Small intestine (tissue), 7 donors: ENCODE data around the gene FADS2. TPM values are rescaled to one million over a fixed set of nuclear protein-coding genes. Genes with fewer than 3 reads are reported as not detected.
A peak's percentile ranks its signal among the peaks of the same experiment; 100 is the strongest.

Experiments
- DNase-seq, 2 donors: peaks; one replicate each; pipeline versions ENCODE4 v3.0.0 to v3.0.0-alpha.2; 2013
- FAIRE-seq: peaks from 2 replicates; lab custom pipeline; 2012; peaks lifted over from hg19 to GRCh38; lab: Jason Lieb, UNC
- H3K27ac ChIP-seq, 3 donors: one replicate each; pipeline ENCODE4 v1.5.1; 2013; ENCODE audit warnings: low read length in 2 of 3, mild to moderate bottlenecking in 2 of 3, control low read depth in 1 of 3, inconsistent platforms in 1 of 3, low read depth in 1 of 3, moderate library complexity in 1 of 3
- H3K27me3 ChIP-seq, 3 donors: one replicate each; pipeline ENCODE4 v1.6.1; 2013; ENCODE audit warnings: low read length in 3 of 3, inconsistent platforms in 1 of 3; ENCODE audit not compliant: control insufficient read depth in 3 of 3, insufficient read depth in 3 of 3
- H3K36me3 ChIP-seq, 3 donors: one replicate each; pipeline ENCODE4 v1.6.1; 2013; ENCODE audit warnings: low read length in 3 of 3, inconsistent platforms in 1 of 3, low read depth in 1 of 3, mild to moderate bottlenecking in 1 of 3, moderate library complexity in 1 of 3; ENCODE audit not compliant: control insufficient read depth in 3 of 3, insufficient read depth in 2 of 3
- H3K4me1 ChIP-seq, 3 donors: one replicate each; pipeline ENCODE4 v1.6.1; 2013; ENCODE audit warnings: low read length in 2 of 3, inconsistent platforms in 1 of 3, low read depth in 1 of 3, mild to moderate bottlenecking in 1 of 3, moderate library complexity in 1 of 3; ENCODE audit not compliant: control insufficient read depth in 3 of 3, insufficient read depth in 2 of 3
- H3K4me3 ChIP-seq, 3 donors: one replicate each; pipeline ENCODE4 v1.5.1; 2013; ENCODE audit warnings: low read length in 3 of 3, control low read depth in 1 of 3, inconsistent platforms in 1 of 3, low read depth in 1 of 3, mild to moderate bottlenecking in 1 of 3, moderate library complexity in 1 of 3
- H3K9me3 ChIP-seq, 2 donors: one replicate each; pipeline ENCODE4 v1.6.1; 2013; ENCODE audit warnings: low read depth in 1 of 2, low read length in 1 of 2; ENCODE audit not compliant: control insufficient read depth in 2 of 2, insufficient read depth in 1 of 2
- WGBS, 3 donors: extraction: QIAGEN DNeasy Blood & Tissue Kit; methylation state at CpG; one replicate each; pipeline ENCODE4 v1.1.7; 2013; 5-methylcytosine and 5-hydroxymethylcytosine counted together
- polyA plus RNA-seq, 4 donors: library from polyadenylated mRNA; stranded (reverse) in 3 of 4; unstranded in 1 of 4; fragments of 200-250 nt in 3 of 4; fragments of 120-200 nt in 1 of 4; gene quantifications; one replicate each; pipeline versions ENCODE4 v1.2.1 to v1.2.3, GENCODE V29; 2013
- donor health status: healthy with polysubstance abuse.
- donor health status: control.
- donor health status: control.
- donor health status: Bipolar disorder and iron deficiency.
- donor health status: healthy.

Gene FADS2
- polyA plus RNA-seq, 4 donors, result 2.4 to 147 (median 7.7) TPM

- no peaks in the 10 kb centered on the region for H3K27me3 ChIP-seq
- H3K36me3 ChIP-seq, result peaks cover 0 to 62% (median 0%) of the 10 kb centered on the region in 3 donors
- 60 to 71% (median 65%) methylated on average over 16 to 17 of the region's 17 CpGs for WGBS, 3 donors
- DNase-seq (peak; percentile 71 to 73), FAIRE-seq (no peak)
- H3K9me3 ChIP-seq, result no peaks in the 10 kb centered on the region
- no peak overlapping the region for H3K27ac ChIP-seq
- H3K4me3 ChIP-seq, result no peak overlapping the region
- peaks cover 0 to 10% (median 0%) of the 10 kb centered on the region in 3 donors for H3K4me1 ChIP-seq
These were observed 69.5 kb downstream of the FADS2 start for GRCh38 chr11:61897387-61898246.

GRCh38 chr11:61898247-61898582 lies 70.1 kb downstream of the FADS2 start:
- H3K9me3 ChIP-seq, result no peaks in the 10 kb centered on the region
- no peak overlapping the region for H3K27ac ChIP-seq
- no peak for DNase-seq
- WGBS, 3 donors, result 58 to 84% (median 72%) methylated on average over 9 of the region's 9 CpGs
- no peaks in the 10 kb centered on the region for H3K27me3 ChIP-seq
- peaks cover 0 to 67% (median 0%) of the 10 kb centered on the region in 3 donors for H3K36me3 ChIP-seq
- no peak for FAIRE-seq
- H3K4me3 ChIP-seq, result no peak overlapping the region
- H3K4me1 ChIP-seq, result peaks cover 0 to 10% (median 0%) of the 10 kb centered on the region in 3 donors

GRCh38 chr11:61899146-61899841 lies 71.2 kb downstream of the FADS2 start:
- Histone ChIP-seq H3K36me3 (peaks cover 0 to 74% (median 0%) of the 10 kb centered on the region in 3 donors), H3K27me3 (no peaks in the 10 kb centered on the region), H3K4me3 (no peak overlapping the region), H3K4me1 (peaks cover 0 to 13% (median 0%) of the 10 kb centered on the region in 3 donors), H3K27ac (no peak overlapping the region), H3K9me3 (no peaks in the 10 kb centered on the region)
- DNase-seq (peak; percentile 70 to 88), FAIRE-seq (no peak)
- WGBS, 3 donors, result 38 to 43% (median 43%) methylated on average over 27 of the region's 27 CpGs

- Histone ChIP-seq H3K36me3 (peaks cover 0 to 84% (median 0%) of the 10 kb centered on the region in 3 donors), H3K27ac (no peak overlapping the region), H3K27me3 (no peaks in the 10 kb centered on the region), H3K9me3 (no peaks in the 10 kb centered on the region), H3K4me3 (no peak overlapping the region), H3K4me1 (peaks cover 0 to 23% (median 0%) of the 10 kb centered on the region in 3 donors)
- FAIRE-seq (no peak), DNase-seq (no peak)
- WGBS, 3 donors, result 85 to 92% (median 86%) methylated on average over 17 of the region's 17 CpGs
These were observed 72.2 kb downstream of the FADS2 start for GRCh38 chr11:61900251-61900650.

- 89 to 93% (median 89%) methylated on average over 10 of the region's 10 CpGs for WGBS, 3 donors
These were observed 73.3 kb downstream of the FADS2 start for GRCh38 chr11:61901397-61901796.

GRCh38 chr11:61902313-61902712 lies 74.2 kb downstream of the FADS2 start:
- no peaks in the 10 kb centered on the region for H3K9me3 ChIP-seq
- WGBS, 3 donors, result 79 to 88% (median 87%) methylated on average over 10 to 11 of the region's 11 CpGs
- no peak overlapping the region for H3K4me3 ChIP-seq
- no peak overlapping the region for H3K27ac ChIP-seq
- H3K36me3 ChIP-seq, result peaks cover 0 to 90% (median 0%) of the 10 kb centered on the region in 3 donors
- DNase-seq (no peak), FAIRE-seq (no peak)
- no peaks in the 10 kb centered on the region for H3K27me3 ChIP-seq
- H3K4me1 ChIP-seq, result peaks cover 0 to 28% (median 0%) of the 10 kb centered on the region in 3 donors

More at GRCh38 chr11:61901397-61901796, 73.3 kb downstream of the FADS2 start:
- no peak overlapping the region for H3K4me3 ChIP-seq
- H3K27ac ChIP-seq, result no peak overlapping the region
- FAIRE-seq, result no peak
- peaks cover 0 to 90% (median 0%) of the 10 kb centered on the region in 3 donors for H3K36me3 ChIP-seq
- DNase-seq, result no peak
- H3K9me3 ChIP-seq, result no peaks in the 10 kb centered on the region
- peaks cover 0 to 28% (median 0%) of the 10 kb centered on the region in 3 donors for H3K4me1 ChIP-seq
- no peaks in the 10 kb centered on the region for H3K27me3 ChIP-seq

GRCh38 chr11:61903845-61904244 lies 75.7 kb downstream of the FADS2 start:
- Histone ChIP-seq H3K4me3 (no peak overlapping the region), H3K9me3 (no peaks in the 10 kb centered on the region), H3K4me1 (peaks cover 0 to 30% (median 0%) of the 10 kb centered on the region in 3 donors), H3K36me3 (peaks cover 0 to 87% (median 0%) of the 10 kb centered on the region in 3 donors), H3K27me3 (no peaks in the 10 kb centered on the region), H3K27ac (no peak overlapping the region)
- DNase-seq (no peak), FAIRE-seq (no peak)
- WGBS, 3 donors, result 88 to 92% (median 92%) methylated on average over 3 of the region's 3 CpGs

GRCh38 chr11:61904539-61905048 lies 76.5 kb downstream of the FADS2 start:
- peaks cover 0 to 79% (median 0%) of the 10 kb centered on the region in 3 donors for H3K36me3 ChIP-seq
- H3K4me3 ChIP-seq, result no peak overlapping the region
- FAIRE-seq (no peak), DNase-seq (peak; percentile 36 to 83)
- WGBS, 3 donors, result 26 to 48% (median 27%) methylated on average over 18 to 19 of the region's 19 CpGs
- H3K27ac ChIP-seq, result peak overlapping the region in 1 of 3 donors; percentile 40
- no peaks in the 10 kb centered on the region for H3K27me3 ChIP-seq
- peaks cover 0 to 31% (median 0%) of the 10 kb centered on the region in 3 donors for H3K4me1 ChIP-seq
- no peaks in the 10 kb centered on the region for H3K9me3 ChIP-seq
